HG03521 (cell line): Measurements from ENCODE around the gene SLC22A25.
"Not testable (repeated sequence)": the region's sequence is repeated elsewhere in the genome, so short reads cannot be mapped to it uniquely, and the experiment has no call there.

Source experiments
- ATAC-seq: cut with Tn5 transposase; IDR thresholded peaks from one replicate; pipeline ENCODE4 v1.9.1; 2021; ENCODE audit warnings: mild to moderate bottlenecking, moderate library complexity; ENCODE audit not compliant: unreplicated experiment

Gene SLC22A25

DNA sequence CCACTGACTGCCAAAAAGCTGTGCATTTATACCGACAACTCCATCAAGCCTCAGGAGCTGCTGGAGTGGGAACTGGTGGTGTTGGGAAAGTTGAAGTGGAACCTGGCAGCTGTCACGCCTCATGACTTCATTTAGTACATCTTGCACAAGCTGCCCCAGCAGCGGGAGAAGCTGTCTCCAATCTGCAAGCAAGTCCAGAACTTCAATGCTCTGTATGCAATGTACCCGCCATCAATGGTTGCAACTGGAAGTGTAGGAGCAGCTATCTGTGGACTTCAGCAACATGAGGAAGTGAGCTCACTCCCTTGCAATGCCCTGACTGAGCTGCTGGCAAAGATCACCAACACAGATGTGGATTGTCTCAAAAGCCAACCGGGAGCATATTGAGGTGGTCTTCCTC is at the start of gene SLC22A25:
TSS of gene SLC22A25 (minus strand) at position 67 of the 400 bp plus-strand sequence. CDS start 13,947 bp downstream, outside the sequence.
- ATAC-seq, result no peak

GRCh38 chr11:63290285-63290684 is 46.9 kb upstream of the SLC22A25 start:
- no peak for ATAC-seq

GRCh38 chr11:63289658-63290057 is 46.3 kb upstream of the SLC22A25 start:
- no peak for ATAC-seq

DNA sequence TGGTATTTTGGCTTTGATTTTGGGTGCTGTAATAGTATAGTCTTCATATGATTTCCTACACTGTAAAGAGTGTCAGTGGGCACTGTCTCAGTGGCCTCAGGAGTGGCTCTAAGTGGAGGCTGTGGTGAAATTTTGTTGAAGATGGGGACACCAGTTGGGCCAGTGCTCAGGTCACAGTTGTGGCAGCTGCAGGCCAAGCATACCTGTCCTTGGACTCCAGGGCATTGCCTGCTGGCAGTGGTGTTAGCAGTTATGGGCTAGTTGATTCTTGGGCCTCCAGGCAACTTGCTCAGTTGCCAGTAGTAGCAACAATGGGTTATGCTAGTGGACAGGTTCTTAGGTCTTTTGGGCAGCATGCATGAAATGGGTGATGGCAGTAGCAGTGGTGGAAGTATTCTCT is 39.2 kb upstream of the SLC22A25 start:
- no peak for ATAC-seq

DNA sequence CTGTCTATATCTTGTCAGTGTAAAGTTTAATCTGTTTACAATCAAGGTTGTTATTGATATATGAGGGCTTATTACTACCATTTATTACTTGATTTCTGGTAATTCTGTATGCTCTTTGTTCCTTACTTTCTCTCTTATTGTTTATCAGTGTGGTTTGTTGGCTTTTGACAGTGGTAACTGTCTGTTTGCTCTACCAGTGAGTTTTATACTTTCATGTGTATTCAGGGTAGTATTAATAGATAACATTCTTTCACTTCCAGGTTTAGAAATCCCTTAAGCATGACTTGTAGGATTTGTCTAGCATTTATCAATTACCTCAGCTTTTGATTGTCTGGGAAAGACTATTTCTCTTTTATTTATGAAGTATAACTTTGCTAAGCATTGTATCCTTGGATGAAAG is 37.5 kb upstream of the SLC22A25 start:
- ATAC-seq, result no peak

- ATAC-seq, result no peak
Measured at GRCh38 chr11:63277345-63277943, 34.0 kb upstream of the SLC22A25 start.

GRCh38 chr11:63274776-63275175 is 31.4 kb upstream of the SLC22A25 start:
- ATAC-seq, result no peak

GRCh38 chr11:63273685-63274084 is 30.3 kb upstream of the SLC22A25 start:
- ATAC-seq, result no peak

- ATAC-seq, result no peak
Measured at GRCh38 chr11:63262547-63262946, 19.1 kb upstream of the SLC22A25 start.

DNA sequence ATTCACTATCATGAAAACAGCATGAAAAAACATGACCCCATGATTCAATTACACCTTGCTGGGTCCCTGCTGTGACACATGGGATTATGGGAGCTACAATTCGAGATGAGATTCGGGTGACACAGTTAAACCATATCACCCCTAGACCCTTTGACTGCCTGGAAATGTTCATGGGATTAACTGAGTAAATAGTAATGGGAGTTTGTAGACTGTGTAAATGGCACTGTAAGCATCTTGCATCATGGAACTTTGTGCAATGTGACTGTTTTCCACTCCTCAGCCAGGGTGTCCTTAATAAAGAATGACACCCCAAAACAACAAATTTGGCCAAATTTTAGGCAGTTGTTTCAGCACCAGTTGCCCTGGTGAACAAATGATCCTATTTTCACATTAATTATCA is 7.9 kb upstream of the SLC22A25 start:
- no peak for ATAC-seq

GRCh38 chr11:63250162-63251050 is 7.0 kb upstream of the SLC22A25 start:
- ATAC-seq, result no peak

GRCh38 chr11:63248966-63249365 is 5.6 kb upstream of the SLC22A25 start:
- no peak for ATAC-seq

- not testable (repeated sequence) for ATAC-seq
Measured at GRCh38 chr11:63247237-63248002, 4.0 kb upstream of the SLC22A25 start.

- no peak for ATAC-seq
Measured at GRCh38 chr11:63246045-63246444, 2.6 kb upstream of the SLC22A25 start.

GRCh38 chr11:63244862-63245261 is 1.5 kb upstream of the SLC22A25 start:
- ATAC-seq, result no peak

GRCh38 chr11:63242089-63242781 is 1.2 kb downstream of the SLC22A25 start:
- ATAC-seq, result no peak

DNA sequence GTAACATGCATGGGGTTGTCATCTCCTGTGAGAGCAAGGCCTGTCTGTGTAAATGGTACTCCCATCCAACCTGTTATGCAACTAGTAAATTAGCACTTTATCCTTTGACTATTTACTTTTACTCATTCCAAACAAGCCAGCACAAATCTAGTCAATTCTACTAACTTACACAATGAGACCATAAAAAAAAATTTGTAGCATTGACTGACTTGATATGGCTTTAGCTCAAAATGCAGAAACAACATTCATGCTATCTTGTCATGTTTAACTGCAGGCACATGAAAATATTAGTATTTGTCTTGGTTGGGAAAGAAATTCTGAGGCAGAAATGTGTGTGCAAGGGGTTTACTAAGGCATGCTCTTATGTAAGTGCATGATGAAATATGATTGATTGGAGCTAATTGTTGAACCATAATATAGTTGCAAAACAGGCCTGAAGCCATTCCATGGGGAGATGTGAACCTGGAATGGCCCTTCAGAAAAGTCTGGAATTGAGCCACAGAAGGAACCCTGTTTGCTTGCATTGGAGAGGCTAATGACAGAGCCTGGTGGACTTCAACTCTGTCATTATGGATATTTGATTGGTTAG is 2.5 kb downstream of the SLC22A25 start:
- ATAC-seq, result no peak

DNA sequence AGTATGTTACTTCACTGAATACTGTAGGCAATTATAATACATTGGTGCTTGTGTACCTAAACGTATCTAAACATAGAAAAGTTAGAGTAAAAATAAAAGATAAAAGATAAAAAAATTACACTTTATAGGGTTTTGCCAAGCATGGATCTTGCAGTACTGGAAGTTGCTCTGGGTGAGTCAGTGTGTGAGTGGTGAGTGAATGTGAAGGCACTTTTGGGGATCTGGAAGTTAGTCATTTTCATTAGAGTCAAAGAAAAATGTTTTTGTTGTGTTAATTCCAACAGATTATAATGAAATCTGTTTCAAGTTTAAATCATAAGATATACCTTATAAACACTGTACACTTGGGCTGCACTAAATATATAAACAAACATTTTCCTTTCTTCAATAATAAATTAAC is 3.3 kb downstream of the SLC22A25 start:
- ATAC-seq, result no peak

DNA sequence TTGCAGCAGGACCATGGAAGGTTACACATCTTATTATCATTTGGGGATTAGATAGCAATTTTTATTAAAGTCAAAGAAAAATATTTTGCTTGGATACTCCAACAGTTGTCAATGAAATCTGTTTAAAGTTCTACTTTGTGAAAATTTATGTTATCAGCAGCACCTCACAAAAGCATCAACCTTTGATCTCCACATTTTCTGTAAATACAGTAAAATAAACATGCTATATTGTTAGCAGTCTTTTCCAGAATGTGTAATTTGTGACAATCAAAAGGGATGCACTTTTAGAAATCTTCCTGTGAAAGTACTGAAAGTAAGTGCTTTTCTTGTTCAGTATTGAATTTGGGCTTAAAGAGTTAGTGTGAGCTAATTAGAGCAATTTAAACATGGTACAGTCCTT is 4.1 kb downstream of the SLC22A25 start:
- ATAC-seq, result no peak

DNA sequence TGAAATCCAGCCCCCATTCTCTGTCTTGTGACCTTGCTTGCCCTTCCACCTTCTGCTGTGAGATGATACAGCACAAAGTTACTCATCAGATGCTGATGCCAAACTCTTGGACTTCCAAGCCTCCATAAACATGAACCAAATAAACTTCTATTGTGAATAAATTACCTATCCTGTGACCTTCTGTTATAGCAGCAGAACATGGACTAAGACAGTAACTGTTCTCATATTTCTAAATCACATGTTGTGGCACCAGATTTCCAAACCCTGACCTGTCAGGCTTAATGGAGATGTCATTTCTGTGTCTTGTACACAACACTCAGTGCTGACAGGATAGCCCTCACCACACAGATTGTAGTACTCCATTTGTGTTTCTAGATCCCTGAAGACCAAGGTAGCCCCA is 6.0 kb downstream of the SLC22A25 start:
- ATAC-seq, result no peak
